Breast epithelium (tissue), 4 donors: ENCODE results near the gene EIF2B5. TPM values are rescaled to one million over a fixed set of nuclear protein-coding genes. Genes with fewer than 3 reads are reported as not detected.

Source experiments
- DNase-seq, 2 donors: peaks; one replicate each; pipeline ENCODE4 v3.0.0-alpha.2; 2019; ENCODE audit warnings: low spot score in 2 of 2
- H3K27ac ChIP-seq, 2 donors: fragments of 200-600 bp; sonication (generic) in 1 of 2; one replicate each; pipeline ENCODE4 v1.5.1; 2016 to 2019; ENCODE audit warnings: mild to moderate bottlenecking in 1 of 2
- H3K27me3 ChIP-seq, 2 donors: fragments of 200-600 bp; sonication (generic) in 1 of 2; one replicate each; pipeline versions ENCODE4 v1.5.1 to v1.6.0; 2017 to 2019; ENCODE audit warnings: control low read depth in 1 of 2, mild to moderate bottlenecking in 1 of 2
- H3K36me3 ChIP-seq: fragments of 200-600 bp; one replicate; pipeline ENCODE4 v1.5.1; 2019
- H3K4me1 ChIP-seq, 2 donors: fragments of 200-600 bp; sonication (generic); one replicate each; pipeline ENCODE4 v1.5.1; 2016 to 2019; ENCODE audit warnings: control low read depth in 1 of 2
- H3K4me3 ChIP-seq, 3 donors: fragments of 200-600 bp; sonication (generic); 1 replicate in 2 of 3; 2 replicates in 1 of 3; pipeline ENCODE4 v1.5.1; 2016 to 2019; ENCODE audit warnings: mild to moderate bottlenecking in 3 of 3, moderate library complexity in 2 of 3
- H3K9me3 ChIP-seq, 2 donors: fragments of 200-600 bp; sonication (generic) in 1 of 2; one replicate each; pipeline ENCODE4 v1.5.1; 2016 to 2019; ENCODE audit warnings: control low read depth in 1 of 2
- CTCF ChIP-seq, 3 donors: fragments of 450-650 bp; IDR thresholded peaks; one replicate each; pipeline ENCODE4 v1.5.1; 2016 to 2017; ENCODE audit warnings: antibody characterized with exemption in 3 of 3, mild to moderate bottlenecking in 3 of 3, moderate library complexity in 3 of 3
- POLR2A ChIP-seq: fragments of 450-650 bp; IDR thresholded peaks from one replicate; pipeline ENCODE4 v1.6.1; 2016; ENCODE audit warnings: antibody characterized with exemption, mild to moderate bottlenecking, moderate library complexity
- POLR2AphosphoS5 ChIP-seq, 3 donors: sonication (generic); formaldehyde crosslinking; IDR thresholded peaks; one replicate each; pipeline ENCODE4 v1.6.1; 2017; ENCODE audit warnings: antibody characterized with exemption in 3 of 3
- intact Hi-C: fragments of 100-400 bp; cut with DNase I; formaldehyde crosslinking; loops from one replicate; pipeline ENCODE4 v1.15.1; 2023; ENCODE audit warnings: low total_unique reads
- total RNA-seq, 3 donors: library from RNA; depleted of rRNA; stranded (reverse); fragments of >200 nt; gene quantifications; one replicate each; pipeline ENCODE4 v1.1.0, GENCODE V29; 2016

EIF2B5 gene
- total RNA-seq, 3 donors from 2014 or later: 37.3 to 62.3 (median 50.1) TPM

- no peak overlapping the region for H3K27ac ChIP-seq
- H3K4me1 ChIP-seq: peaks cover 0 to 18% of the 10 kb centered on the region in 2 donors
- H3K36me3 ChIP-seq: no peaks in the 10 kb centered on the region
- TF ChIP-seq POLR2A: no peak
- TF ChIP-seq POLR2AphosphoS5 (IDR thresholded peaks at IDR 0.05): no peak
- no peak for TF ChIP-seq CTCF (IDR thresholded peaks at IDR 0.05)
- no peaks in the 10 kb centered on the region for H3K27me3 ChIP-seq
- no peak overlapping the region for H3K4me3 ChIP-seq
- no peaks in the 10 kb centered on the region for H3K9me3 ChIP-seq
- DNase-seq: no peak
- intact Hi-C loops: loop anchor here (10.0 kb wide), 1 partner anchor 57 kb away; the partner anchor contains the start of genes ALG3 and EEF1AKMT4
Observed at GRCh38 chr3:184188080-184188479, 52.9 kb downstream of the EIF2B5 start.

- Histone ChIP-seq H3K36me3 (peaks cover 9% of the 10 kb centered on the region), H3K4me3 (no peak overlapping the region), H3K9me3 (no peaks in the 10 kb centered on the region), H3K27me3 (no peaks in the 10 kb centered on the region), H3K27ac (no peak overlapping the region), H3K4me1 (peaks cover 0 to 18% of the 10 kb centered on the region in 2 donors)
- TF ChIP-seq POLR2AphosphoS5 (IDR thresholded peaks at IDR 0.05) (no peak), CTCF (IDR thresholded peaks at IDR 0.05) (no peak), POLR2A (no peak)
- intact Hi-C loops: loop anchor here (10.0 kb wide), 1 partner anchor 55 kb away; the partner anchor contains the start of genes ALG3 and EEF1AKMT4
- no peak for DNase-seq
Observed at GRCh38 chr3:184189421-184189820, 54.3 kb downstream of the EIF2B5 start.

- no peak for TF ChIP-seq POLR2AphosphoS5 (IDR thresholded peaks at IDR 0.05)
- no peak for TF ChIP-seq CTCF (IDR thresholded peaks at IDR 0.05)
- TF ChIP-seq POLR2A: no peak
- intact Hi-C loops: no loop called here
- no peaks in the 10 kb centered on the region for H3K27me3 ChIP-seq
- no peaks in the 10 kb centered on the region for H3K9me3 ChIP-seq
- no peak overlapping the region for H3K4me3 ChIP-seq
- H3K27ac ChIP-seq: no peak overlapping the region
- peaks cover 9% of the 10 kb centered on the region for H3K36me3 ChIP-seq
- peaks cover 0 to 6% of the 10 kb centered on the region in 2 donors for H3K4me1 ChIP-seq
- no peak for DNase-seq
Observed at GRCh38 chr3:184192889-184193288, 57.7 kb downstream of the EIF2B5 start.

GRCh38 chr3:184193991-184194539 is 58.9 kb downstream of the EIF2B5 start:
- Histone ChIP-seq H3K9me3 (no peaks in the 10 kb centered on the region), H3K4me3 (no peak overlapping the region), H3K36me3 (peaks cover 9% of the 10 kb centered on the region), H3K27ac (no peak overlapping the region), H3K4me1 (no peaks in the 10 kb centered on the region), H3K27me3 (no peaks in the 10 kb centered on the region)
- intact Hi-C loops: no loop called here
- no peak for DNase-seq
- TF ChIP-seq CTCF (IDR thresholded peaks at IDR 0.05): no peak
- no peak for TF ChIP-seq POLR2A
- no peak for TF ChIP-seq POLR2AphosphoS5 (IDR thresholded peaks at IDR 0.05)

Other genes starting within 250 kb of the EIF2B5 start
- 10 to 100 TPM; 21.0 to 29.9 (median 21.8) TPM for gene ABCC5, start 117.5 kb upstream of the EIF2B5 start, total RNA-seq
- not detected for gene HTR3D, start 103.6 kb upstream of the EIF2B5 start, total RNA-seq
- gene HTR3C, start 82.3 kb upstream of the EIF2B5 start, total RNA-seq: not detected
- gene HTR3E, start 38.3 kb upstream of the EIF2B5 start, total RNA-seq: not detected
- 10 to 100 TPM; 35.7 to 40.2 (median 36.1) TPM for gene DVL3, start 20.0 kb downstream of the EIF2B5 start, total RNA-seq
- 100 to 1,000 TPM; 195 to 240 (median 204) TPM for gene AP2M1, start 39.5 kb downstream of the EIF2B5 start, total RNA-seq
- 10 to 100 TPM; 59.4 to 77.4 (median 71.8) TPM for gene ABCF3, start 50.8 kb downstream of the EIF2B5 start, total RNA-seq
- gene VWA5B2, start 94.2 kb downstream of the EIF2B5 start, total RNA-seq: under 1 TPM; 0.16 to 0.88 (median 0.33) TPM
- gene ALG3, start 113.6 kb downstream of the EIF2B5 start, total RNA-seq: 10 to 100 TPM; 36.4 to 46.5 (median 42.6) TPM
- gene EEF1AKMT4, start 114.3 kb downstream of the EIF2B5 start, total RNA-seq: 1 to 10 TPM; 3.4 to 9.7 (median 6.2) TPM
- not detected for gene CAMK2N2, start 126.2 kb downstream of the EIF2B5 start, total RNA-seq
- not detected for gene ECE2, start 140.7 kb downstream of the EIF2B5 start, total RNA-seq
- 100 to 1,000 TPM; 201 to 275 (median 214) TPM for gene PSMD2, start 163.9 kb downstream of the EIF2B5 start, total RNA-seq
- 100 to 1,000 TPM; 168 to 202 (median 196) TPM for gene EIF4G1, start 179.2 kb downstream of the EIF2B5 start, total RNA-seq
- 10 to 100 TPM; 18.7 to 32.4 (median 26.5) TPM for gene FAM131A, start 202.2 kb downstream of the EIF2B5 start, total RNA-seq
- 1 to 10 TPM; 2.1 to 4.2 (median 2.6) TPM for gene CLCN2, start 226.2 kb downstream of the EIF2B5 start, total RNA-seq
- 100 to 1,000 TPM in 1 of 3 donors, 10 to 100 TPM in 2; 63.7 to 101 (median 99.5) TPM for gene POLR2H, start 226.4 kb downstream of the EIF2B5 start, total RNA-seq
- gene THPO, start 242.8 kb downstream of the EIF2B5 start, total RNA-seq: 1 to 10 TPM in 1 of 3 donors, under 1 TPM in 2; 0.64 to 1.3 (median 0.73) TPM
- 10 to 100 TPM in 2 of 3 donors, 1 to 10 TPM in 1; 9.6 to 20.3 (median 12.1) TPM for gene CHRD, start 244.7 kb downstream of the EIF2B5 start, total RNA-seq